SJSA1 (cell line): ENCODE data around the gene CD300C. TPM values are rescaled to one million over a fixed set of nuclear protein-coding genes. Genes with fewer than 3 reads are reported as not detected.
"Not testable (repeated sequence)": the region's sequence is repeated elsewhere in the genome, so short reads cannot be mapped to it uniquely, and the experiment has no call there.

Source experiments
- DNase-seq, 2 experiments: peaks; one replicate each; pipeline ENCODE4 v3.0.0-alpha.2; 2015 to 2020; ENCODE audit warnings: low spot score in 2 of 2, low read depth in 1 of 2
- H3K27ac ChIP-seq: fragments of 250-450 bp; sonication (Bioruptor Pico); 2 replicates; pipeline ENCODE4 v1.5.1; 2020; ENCODE audit warnings: mild to moderate bottlenecking, moderate library complexity
- H3K27me3 ChIP-seq: fragments of 250-450 bp; sonication (Bioruptor Pico); replicated peaks from 2 replicates; pipeline ENCODE4 v1.5.1; 2020; ENCODE audit warnings: mild to moderate bottlenecking, moderate library complexity
- H3K36me3 ChIP-seq: fragments of 250-450 bp; sonication (Bioruptor Pico); 2 replicates; pipeline ENCODE4 v1.5.1; 2020; ENCODE audit warnings: mild to moderate bottlenecking
- H3K4me1 ChIP-seq: fragments of 250-450 bp; sonication (Bioruptor Pico); replicated peaks from 2 replicates; pipeline ENCODE4 v1.6.1; 2021; ENCODE audit warnings: mild to moderate bottlenecking
- H3K4me3 ChIP-seq: fragments of 250-450 bp; sonication (Bioruptor Pico); 2 replicates; pipeline ENCODE4 v1.5.1; 2020; ENCODE audit warnings: mild to moderate bottlenecking
- H3K9me3 ChIP-seq: fragments of 250-450 bp; sonication (Bioruptor Pico); replicated peaks from 2 replicates; pipeline ENCODE4 v1.5.1; 2020; ENCODE audit warnings: mild to moderate bottlenecking
- total RNA-seq: library from RNA; depleted of rRNA; stranded (reverse); fragments of >200 nt; shearing (Covaris generic); gene quantifications from 2 replicates; pipeline ENCODE4 v1.2.3, GENCODE V29; 2014

CD300C gene
- total RNA-seq, 1 experiment from 2014 or later: not detected

DNA sequence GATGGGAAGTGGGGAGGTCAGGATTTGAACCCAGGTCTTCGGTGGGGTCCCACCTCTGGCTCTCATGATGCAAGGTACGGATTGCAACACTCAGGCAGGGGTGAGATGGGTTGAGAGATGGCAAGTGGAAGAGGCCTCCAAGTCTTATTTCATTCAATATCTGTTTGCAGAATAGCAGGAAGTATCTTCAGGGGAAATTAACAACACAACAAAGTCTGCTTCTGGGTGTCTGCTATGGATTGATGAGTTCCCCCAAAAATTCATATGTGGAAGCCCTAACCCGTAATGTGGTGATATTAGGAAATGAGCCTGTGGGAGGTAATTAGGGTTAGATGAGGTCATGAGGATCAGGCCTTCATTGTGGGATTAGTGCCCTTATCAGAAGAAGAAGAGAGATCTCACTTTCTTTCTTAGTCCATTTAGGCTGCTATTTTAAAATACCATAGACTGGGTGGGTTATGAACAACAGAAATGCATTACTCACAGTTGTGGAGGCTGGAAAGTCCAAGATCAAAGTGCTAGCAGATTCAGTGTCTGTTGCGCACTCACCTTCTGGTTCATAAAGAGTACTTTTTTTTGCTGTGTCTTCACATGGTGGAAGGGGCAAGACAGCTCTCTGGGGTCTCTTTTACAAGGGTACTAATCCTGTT lies 25.8 kb upstream of the CD300C start:
- no peak overlapping the region for H3K4me3 ChIP-seq
- peaks cover 8% of the 10 kb centered on the region; the same call in 1 of the 2 replicates for H3K27me3 ChIP-seq
- no peaks in the 10 kb centered on the region for H3K9me3 ChIP-seq
- H3K4me1 ChIP-seq: peaks cover 10% of the 10 kb centered on the region
- DNase-seq: no peak
- no peak overlapping the region for H3K27ac ChIP-seq
- no peaks in the 10 kb centered on the region for H3K36me3 ChIP-seq

DNA sequence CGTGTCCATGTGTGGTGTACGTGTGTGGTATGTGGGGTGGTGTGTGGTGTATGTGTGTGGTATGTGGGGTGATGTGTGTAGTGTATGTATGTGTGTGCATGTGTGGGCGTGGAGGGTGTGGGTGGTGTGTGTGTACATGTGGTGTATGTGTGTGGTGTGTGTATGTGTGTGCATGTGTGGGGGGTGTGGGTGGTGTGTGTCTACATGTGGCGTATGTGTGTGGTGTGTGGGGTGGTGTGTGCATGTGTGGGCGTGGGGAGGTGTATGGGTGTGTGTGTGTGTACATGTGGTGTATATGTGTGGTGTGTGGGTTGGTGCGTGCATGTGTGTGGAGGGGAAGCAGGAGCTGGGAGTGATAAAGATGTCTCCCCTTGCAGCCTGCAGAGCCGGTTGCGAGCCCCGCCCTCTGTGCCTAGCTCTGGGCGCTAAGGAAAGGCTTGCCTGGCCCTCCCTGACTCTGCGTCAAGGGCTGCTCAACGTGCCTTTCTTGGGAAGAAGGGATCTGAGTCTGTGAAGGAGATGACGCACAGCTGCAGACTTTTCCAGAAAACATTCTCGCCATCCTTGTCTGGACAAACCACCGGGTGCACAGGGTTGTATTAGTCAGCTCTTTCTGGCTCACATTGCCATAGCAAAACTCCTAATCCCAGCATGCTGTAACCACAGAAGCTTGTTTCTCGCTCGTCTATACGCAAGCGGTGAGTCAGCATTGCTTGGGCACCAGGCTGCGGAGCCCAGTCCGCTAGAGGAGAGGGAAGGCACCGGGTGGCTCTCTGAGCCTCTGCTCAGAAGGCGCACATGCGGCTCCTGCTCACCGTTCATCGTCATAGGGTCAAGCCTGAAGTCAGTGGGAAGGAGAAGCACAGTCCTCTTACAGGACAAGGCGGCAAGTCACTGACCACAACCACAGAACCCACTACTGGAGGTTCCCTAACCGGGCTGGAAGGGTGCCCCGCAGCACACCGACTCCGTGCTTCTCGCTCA lies 23.4 kb upstream of the CD300C start:
- Histone ChIP-seq H3K27me3 (peaks cover 9% of the 10 kb centered on the region), H3K4me1 (peaks cover 10% of the 10 kb centered on the region), H3K36me3 (no peaks in the 10 kb centered on the region), H3K27ac (no peak overlapping the region), H3K9me3 (no peaks in the 10 kb centered on the region), H3K4me3 (no peak overlapping the region)
- DNase-seq: peak; percentile 69 to 85

GRCh38 chr17:74568106-74568873 lies 22.4 kb upstream of the CD300C start:
- Histone ChIP-seq H3K4me1 (peaks cover 10% of the 10 kb centered on the region), H3K27ac (no peak overlapping the region), H3K36me3 (no peaks in the 10 kb centered on the region), H3K9me3 (no peaks in the 10 kb centered on the region), H3K4me3 (no peak overlapping the region), H3K27me3 (peaks cover 9% of the 10 kb centered on the region; the same call in 1 of the 2 replicates)
- no peak for DNase-seq

GRCh38 chr17:74567397-74567796 lies 21.5 kb upstream of the CD300C start, which contains the start of gene CD300H:
CD300H (minus strand) TSS chr17:74567509.
- no peaks in the 10 kb centered on the region for H3K36me3 ChIP-seq
- H3K9me3 ChIP-seq: no peaks in the 10 kb centered on the region
- peaks cover 10% of the 10 kb centered on the region for H3K4me1 ChIP-seq
- H3K27ac ChIP-seq: no peak within 1 kb of the TSS
- no peak within 1 kb of the TSS for H3K4me3 ChIP-seq
- peaks cover 9% of the 10 kb centered on the region; the same call in 1 of the 2 replicates for H3K27me3 ChIP-seq
- no peak for DNase-seq

- Histone ChIP-seq H3K27ac (no peak overlapping the region), H3K9me3 (no peaks in the 10 kb centered on the region), H3K36me3 (no peaks in the 10 kb centered on the region), H3K27me3 (peaks cover 13% of the 10 kb centered on the region), H3K4me1 (peaks cover 10% of the 10 kb centered on the region), H3K4me3 (no peak overlapping the region)
- DNase-seq: peak in 1 of 2 experiments; percentile 30
Measured at GRCh38 chr17:74566132-74566753, 20.3 kb upstream of the CD300C start.

- H3K4me1 ChIP-seq: peaks cover 10% of the 10 kb centered on the region
- no peak overlapping the region for H3K4me3 ChIP-seq
- peaks cover 14% of the 10 kb centered on the region for H3K27me3 ChIP-seq
- no peak for DNase-seq
- no peaks in the 10 kb centered on the region for H3K9me3 ChIP-seq
- no peaks in the 10 kb centered on the region for H3K36me3 ChIP-seq
- H3K27ac ChIP-seq: no peak overlapping the region
Measured at GRCh38 chr17:74565126-74565525, 19.2 kb upstream of the CD300C start.

DNA sequence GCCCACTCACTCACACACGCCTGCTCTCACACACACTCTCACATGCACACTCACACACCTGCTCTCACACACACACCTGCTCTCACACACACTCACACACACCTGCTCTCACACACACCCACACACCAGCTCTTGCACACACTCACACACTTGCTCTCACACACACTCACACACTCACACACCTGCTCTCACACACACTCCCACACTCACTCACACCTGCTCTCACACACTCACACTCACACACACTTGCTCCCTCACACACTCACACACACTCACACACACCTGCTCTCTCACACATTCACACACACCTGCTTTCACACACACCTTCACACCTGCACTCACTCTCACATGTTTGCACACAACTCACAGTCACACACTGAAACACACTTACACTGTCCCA lies 17.4 kb upstream of the CD300C start:
- Histone ChIP-seq H3K36me3 (no peaks in the 10 kb centered on the region), H3K4me1 (no peaks in the 10 kb centered on the region), H3K27ac (no peak overlapping the region), H3K9me3 (no peaks in the 10 kb centered on the region), H3K4me3 (no peak overlapping the region), H3K27me3 (peaks cover 28% of the 10 kb centered on the region)
- DNase-seq: no peak

DNA sequence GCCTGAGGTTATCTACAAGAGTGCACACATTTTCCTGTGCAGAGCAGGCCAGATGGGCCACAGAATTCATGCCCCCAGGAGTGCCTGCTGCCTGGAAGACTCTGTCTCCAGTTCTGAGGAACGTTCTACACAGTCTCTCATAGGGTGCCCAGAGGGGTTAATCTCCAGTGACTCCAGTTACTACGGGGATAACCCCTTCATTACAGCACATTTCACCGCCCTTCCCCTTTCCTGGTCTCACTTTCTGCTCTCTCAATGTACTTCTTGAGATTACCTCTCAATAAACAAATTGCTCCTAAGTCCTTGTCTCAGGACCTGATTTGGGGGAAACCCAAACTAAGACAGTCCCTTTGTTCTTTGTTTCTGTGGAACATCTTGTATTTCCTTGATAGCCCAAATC lies 15.7 kb upstream of the CD300C start:
- Histone ChIP-seq H3K9me3 (no peaks in the 10 kb centered on the region), H3K4me3 (no peak overlapping the region), H3K4me1 (no peaks in the 10 kb centered on the region), H3K27ac (no peak overlapping the region), H3K27me3 (peaks cover 38% of the 10 kb centered on the region), H3K36me3 (no peaks in the 10 kb centered on the region)
- DNase-seq: no peak

GRCh38 chr17:74558882-74559519 lies 13.1 kb upstream of the CD300C start:
- H3K9me3 ChIP-seq: no peaks in the 10 kb centered on the region
- no peak for DNase-seq
- H3K4me1 ChIP-seq: no peaks in the 10 kb centered on the region
- H3K36me3 ChIP-seq: no peaks in the 10 kb centered on the region
- H3K27me3 ChIP-seq: peaks cover 44% of the 10 kb centered on the region
- no peak overlapping the region for H3K27ac ChIP-seq
- H3K4me3 ChIP-seq: no peak overlapping the region

GRCh38 chr17:74558402-74558801 lies 12.5 kb upstream of the CD300C start:
- not testable (repeated sequence) for H3K4me3 ChIP-seq, H3K36me3 ChIP-seq, H3K27ac ChIP-seq, H3K4me1 ChIP-seq, H3K9me3 ChIP-seq, DNase-seq
- H3K27me3 ChIP-seq: peaks cover 45% of the 10 kb centered on the region

DNA sequence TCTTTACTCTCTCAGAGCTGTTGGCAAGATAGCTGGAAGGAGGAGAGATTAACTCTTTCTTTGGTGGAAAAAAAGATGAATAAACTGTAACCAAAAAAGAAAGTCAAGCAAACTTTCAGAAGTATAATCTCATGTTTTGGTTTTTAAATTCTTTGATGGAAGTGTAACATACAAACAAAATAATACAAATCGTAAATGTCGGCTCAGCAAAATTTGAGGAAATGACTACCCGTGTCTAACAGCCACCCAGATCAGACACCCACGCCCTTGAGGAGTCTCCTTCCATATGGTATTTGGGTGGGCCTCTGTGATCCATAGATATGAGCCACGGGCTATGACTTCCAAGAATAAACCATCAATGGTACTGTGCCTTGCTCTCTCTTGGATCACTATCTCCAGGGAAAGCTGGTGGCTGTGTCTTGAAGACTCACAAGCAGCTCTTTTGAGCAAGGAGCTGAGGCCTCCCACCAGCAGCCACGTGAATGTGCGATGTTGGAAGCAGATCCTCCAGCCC lies 9.6 kb upstream of the CD300C start:
- DNase-seq: no peak
- Histone ChIP-seq H3K4me3 (no peak overlapping the region), H3K27ac (no peak overlapping the region), H3K27me3 (peaks cover 50% of the 10 kb centered on the region), H3K9me3 (no peaks in the 10 kb centered on the region), H3K4me1 (no peaks in the 10 kb centered on the region), H3K36me3 (no peaks in the 10 kb centered on the region)

GRCh38 chr17:74554909-74555308 lies 9.0 kb upstream of the CD300C start:
- no peak overlapping the region for H3K27ac ChIP-seq
- no peaks in the 10 kb centered on the region for H3K4me1 ChIP-seq
- H3K27me3 ChIP-seq: peaks cover 53% of the 10 kb centered on the region
- H3K36me3 ChIP-seq: no peaks in the 10 kb centered on the region
- H3K9me3 ChIP-seq: no peaks in the 10 kb centered on the region
- DNase-seq: no peak
- H3K4me3 ChIP-seq: no peak overlapping the region

GRCh38 chr17:74552037-74552436 lies 6.1 kb upstream of the CD300C start:
- Histone ChIP-seq H3K36me3 (no peaks in the 10 kb centered on the region), H3K9me3 (no peaks in the 10 kb centered on the region), H3K27me3 (peaks cover 43% of the 10 kb centered on the region), H3K4me3 (no peak overlapping the region), H3K4me1 (no peaks in the 10 kb centered on the region), H3K27ac (no peak overlapping the region)
- no peak for DNase-seq
